IPS DF 6.9 (cell line): ENCODE data around the gene F9.
"Not testable (repeated sequence)": the region's sequence is repeated elsewhere in the genome, so short reads cannot be mapped to it uniquely, and the experiment has no call there.

Experiments used
- DNase-seq: peaks from one replicate; pipeline ENCODE4 v3.0.0-alpha.2; 2013; ENCODE audit warnings: low read depth, low spot score
- H3K27ac ChIP-seq: one replicate; pipeline ENCODE4 v1.5.1; 2013; ENCODE audit warnings: low read length, control low read depth
- H3K27me3 ChIP-seq: 2 replicates; pipeline ENCODE4 v1.6.1; 2013; ENCODE audit warnings: mild to moderate bottlenecking, low read length; ENCODE audit not compliant: control insufficient read depth, insufficient read depth
- H3K36me3 ChIP-seq: 2 replicates; pipeline ENCODE4 v1.6.1; 2013; ENCODE audit warnings: low read length; ENCODE audit not compliant: control insufficient read depth, insufficient read depth
- H3K4me1 ChIP-seq: 2 replicates; pipeline ENCODE4 v1.6.1; 2013; ENCODE audit warnings: low read length; ENCODE audit not compliant: control insufficient read depth, insufficient read depth
- H3K4me3 ChIP-seq: 2 replicates; pipeline ENCODE4 v1.5.1; 2013; ENCODE audit warnings: mild to moderate bottlenecking, low read length
- H3K9me3 ChIP-seq: 2 replicates; pipeline ENCODE4 v1.6.1; 2013; ENCODE audit warnings: low read length, inconsistent platforms; ENCODE audit not compliant: control insufficient read depth, insufficient read depth
- WGBS: extraction: QIAGEN DNeasy Blood & Tissue Kit; methylation state at CpG from one replicate; pipeline ENCODE4 v1.1.7; 2013; ENCODE audit warnings: mixed read lengths, missing lambda C conversion rate; ENCODE audit not compliant: insufficient read length, insufficient coverage; 5-methylcytosine and 5-hydroxymethylcytosine counted together

The F9 gene

DNA sequence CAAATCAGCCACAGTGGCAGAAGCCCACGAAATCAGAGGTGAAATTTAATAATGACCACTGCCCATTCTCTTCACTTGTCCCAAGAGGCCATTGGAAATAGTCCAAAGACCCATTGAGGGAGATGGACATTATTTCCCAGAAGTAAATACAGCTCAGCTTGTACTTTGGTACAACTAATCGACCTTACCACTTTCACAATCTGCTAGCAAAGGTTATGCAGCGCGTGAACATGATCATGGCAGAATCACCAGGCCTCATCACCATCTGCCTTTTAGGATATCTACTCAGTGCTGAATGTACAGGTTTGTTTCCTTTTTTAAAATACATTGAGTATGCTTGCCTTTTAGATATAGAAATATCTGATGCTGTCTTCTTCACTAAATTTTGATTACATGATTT is at the start of gene F9:
Gene F9, plus strand, starts transcription at position 190 of the 400 bp plus-strand sequence. Its CDS starts 26 bp downstream, at position 216.
- Histone ChIP-seq H3K36me3 (no peaks in the 10 kb centered on the region), H3K9me3 (no peaks in the 10 kb centered on the region), H3K27me3 (no peaks in the 10 kb centered on the region), H3K4me3 (no peak within 1 kb of the TSS), H3K27ac (no peak within 1 kb of the TSS), H3K4me1 (no peaks in the 10 kb centered on the region)
- DNase-seq, result no peak
- whole genome bisulfite sequencing, result no CpG with 5 or more reads among the region's 4 CpGs

GRCh38 chrX:139483699-139484098 is 46.8 kb upstream of the F9 start:
- Histone ChIP-seq H3K4me1 (no peaks in the 10 kb centered on the region), H3K27me3 (no peaks in the 10 kb centered on the region), H3K4me3 (no peak overlapping the region), H3K9me3 (no peaks in the 10 kb centered on the region), H3K27ac (no peak overlapping the region), H3K36me3 (no peaks in the 10 kb centered on the region)
- DNase-seq, result no peak
- no CpG with 5 or more reads among the region's 2 CpGs for WGBS

GRCh38 chrX:139484591-139484990 is 45.9 kb upstream of the F9 start:
- Histone ChIP-seq H3K4me3 (no peak overlapping the region), H3K27me3 (no peaks in the 10 kb centered on the region), H3K27ac (no peak overlapping the region), H3K4me1 (no peaks in the 10 kb centered on the region), H3K36me3 (no peaks in the 10 kb centered on the region), H3K9me3 (no peaks in the 10 kb centered on the region)
- DNase-seq, result no peak
- no CpG with 5 or more reads among the region's 2 CpGs for whole genome bisulfite sequencing

DNA sequence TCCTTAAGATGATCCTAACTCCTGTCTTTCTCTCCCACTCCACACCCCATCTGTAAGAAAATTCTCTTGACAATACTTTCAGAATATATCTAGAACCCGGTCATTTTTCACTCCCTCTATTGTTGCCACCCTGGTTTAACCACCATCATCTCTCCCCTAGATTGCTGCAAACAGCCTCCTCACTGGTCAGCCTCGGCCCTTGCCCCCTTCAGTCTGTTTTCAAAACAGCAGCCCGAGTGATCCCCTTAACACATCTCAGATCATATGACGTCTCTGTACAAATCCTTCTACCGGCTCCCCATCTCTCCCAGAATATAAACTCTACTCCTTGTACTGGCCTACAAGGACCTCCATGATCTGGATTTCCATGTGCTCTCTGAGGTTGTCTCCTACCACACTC is 35.2 kb upstream of the F9 start:
- Histone ChIP-seq H3K4me1 (no peaks in the 10 kb centered on the region), H3K36me3 (no peaks in the 10 kb centered on the region), H3K9me3 (no peaks in the 10 kb centered on the region), H3K27me3 (no peaks in the 10 kb centered on the region), H3K4me3 (no peak overlapping the region), H3K27ac (no peak overlapping the region)
- no peak for DNase-seq
- no CpG with 5 or more reads among the region's 5 CpGs for WGBS

- no peak overlapping the region for H3K4me3 ChIP-seq
- H3K27ac ChIP-seq, result no peak overlapping the region
- no peaks in the 10 kb centered on the region for H3K4me1 ChIP-seq
- no peaks in the 10 kb centered on the region for H3K36me3 ChIP-seq
- no peaks in the 10 kb centered on the region for H3K27me3 ChIP-seq
- no peaks in the 10 kb centered on the region for H3K9me3 ChIP-seq
- no peak for DNase-seq
Measured at GRCh38 chrX:139506333-139506732, 24.2 kb upstream of the F9 start.

GRCh38 chrX:139508099-139508498 is 22.4 kb upstream of the F9 start:
- no peaks in the 10 kb centered on the region for H3K9me3 ChIP-seq

GRCh38 chrX:139518475-139518874 is 12.1 kb upstream of the F9 start:
- Histone ChIP-seq H3K9me3 (no peaks in the 10 kb centered on the region), H3K4me1 (no peaks in the 10 kb centered on the region), H3K27ac (no peak overlapping the region), H3K4me3 (no peak overlapping the region), H3K36me3 (no peaks in the 10 kb centered on the region), H3K27me3 (no peaks in the 10 kb centered on the region)
- no peak for DNase-seq
- no CpG with 5 or more reads among the region's 2 CpGs for WGBS

More at GRCh38 chrX:139508099-139508498, 22.4 kb upstream of the F9 start:
- no CpG with 5 or more reads among the region's 8 CpGs for WGBS
- no peaks in the 10 kb centered on the region for H3K27me3 ChIP-seq
- H3K27ac ChIP-seq, result no peak overlapping the region
- H3K4me3 ChIP-seq, result no peak overlapping the region
- no peak for DNase-seq
- H3K36me3 ChIP-seq, result no peaks in the 10 kb centered on the region
- no peaks in the 10 kb centered on the region for H3K4me1 ChIP-seq

GRCh38 chrX:139528829-139529228 is 1.7 kb upstream of the F9 start:
- H3K9me3 ChIP-seq, H3K36me3 ChIP-seq: not testable (repeated sequence)
- WGBS, result no CpG with 5 or more reads among the region's 3 CpGs

DNA sequence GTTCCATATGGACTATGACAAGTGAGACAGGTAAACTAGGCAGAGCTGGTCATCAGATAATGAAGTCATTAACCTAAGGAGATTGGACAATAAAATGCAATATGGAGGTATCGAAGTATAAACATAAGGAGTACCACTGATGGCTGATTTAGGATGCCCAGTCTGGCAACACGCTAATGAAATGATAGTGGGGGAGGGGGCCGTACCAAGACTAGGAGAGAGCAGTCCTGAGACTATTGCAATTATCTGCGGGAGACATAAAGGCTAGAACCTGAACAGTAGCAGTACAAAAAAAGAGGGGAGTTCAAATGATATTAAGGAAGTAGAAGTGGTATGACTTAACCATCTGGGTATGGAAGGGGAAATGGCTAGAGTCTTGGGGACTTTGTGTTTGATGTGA is 2.3 kb downstream of the F9 start:
- Histone ChIP-seq H3K4me1 (no peaks in the 10 kb centered on the region), H3K27ac (no peak overlapping the region), H3K27me3 (no peaks in the 10 kb centered on the region), H3K36me3 (no peaks in the 10 kb centered on the region), H3K9me3 (no peaks in the 10 kb centered on the region), H3K4me3 (no peak overlapping the region)
- WGBS, result no CpG with 5 or more reads among the region's 4 CpGs
- DNase-seq, result no peak

More at GRCh38 chrX:139528829-139529228, 1.7 kb upstream of the F9 start:
- not testable (repeated sequence) for H3K4me1 ChIP-seq, DNase-seq, H3K4me3 ChIP-seq, H3K27ac ChIP-seq, H3K27me3 ChIP-seq

- no CpG with 5 or more reads among the region's 4 CpGs for WGBS
- H3K36me3 ChIP-seq, result no peaks in the 10 kb centered on the region
Measured at GRCh38 chrX:139533444-139533843, 2.9 kb downstream of the F9 start.

DNA sequence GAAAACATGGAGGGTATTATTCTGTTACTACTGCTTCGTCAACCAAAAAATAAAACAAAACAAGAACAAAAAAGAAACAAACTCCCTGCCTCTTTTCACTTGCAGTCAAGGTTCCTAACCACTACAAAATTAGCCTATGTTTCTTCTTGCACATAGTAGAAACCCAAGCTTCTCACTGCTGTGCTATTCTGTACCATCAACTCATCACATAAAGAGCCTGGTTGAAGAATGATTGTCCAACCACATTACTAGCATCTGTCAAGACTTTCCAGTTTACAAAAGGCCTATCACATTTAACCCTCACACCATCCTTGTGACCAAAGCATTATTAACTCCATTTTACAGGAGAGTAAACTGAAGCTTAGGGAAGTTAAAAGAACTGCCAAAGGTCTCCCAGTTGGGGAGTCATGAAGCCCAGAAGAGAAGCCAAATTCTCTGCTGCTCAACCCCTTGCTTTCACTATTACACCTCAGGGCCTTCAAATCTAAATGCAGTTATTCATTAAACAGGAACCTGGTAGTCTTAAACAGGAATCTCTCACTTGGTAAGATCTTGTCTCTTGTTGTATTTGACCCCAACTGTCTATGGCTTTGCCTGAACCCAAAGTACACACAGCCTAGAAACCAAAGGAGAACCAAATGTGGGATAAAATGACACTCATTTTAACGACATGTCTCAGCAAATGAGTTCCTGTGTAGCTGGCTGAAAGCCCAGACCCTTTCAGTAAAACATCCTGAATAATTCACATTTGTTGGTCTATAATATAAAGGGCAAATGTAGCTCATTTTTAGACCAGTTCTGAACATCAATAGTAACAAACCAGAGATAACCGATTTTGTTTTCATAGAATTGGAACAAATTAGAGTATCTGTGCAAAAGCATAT is 8.6 kb downstream of the F9 start:
- H3K27ac ChIP-seq, result no peak overlapping the region
- no peaks in the 10 kb centered on the region for H3K36me3 ChIP-seq
- H3K4me1 ChIP-seq, result no peaks in the 10 kb centered on the region
- H3K4me3 ChIP-seq, result no peak overlapping the region
- DNase-seq, result no peak
- WGBS, result no CpG with 5 or more reads among the region's 3 CpGs
- no peaks in the 10 kb centered on the region for H3K9me3 ChIP-seq
- H3K27me3 ChIP-seq, result no peaks in the 10 kb centered on the region

More at GRCh38 chrX:139533444-139533843, 2.9 kb downstream of the F9 start:
- H3K4me1 ChIP-seq, result no peaks in the 10 kb centered on the region
- no peak overlapping the region for H3K4me3 ChIP-seq
- no peaks in the 10 kb centered on the region for H3K27me3 ChIP-seq
- H3K9me3 ChIP-seq, result no peaks in the 10 kb centered on the region
- no peak for DNase-seq
- H3K27ac ChIP-seq, result no peak overlapping the region
